SJSA1 (cell line): ENCODE data around the gene RAP2B. TPM values are rescaled to one million over a fixed set of nuclear protein-coding genes. Genes with fewer than 3 reads are reported as not detected.
"Not testable (repeated sequence)": the region's sequence is repeated elsewhere in the genome, so short reads cannot be mapped to it uniquely, and the experiment has no call there.

ENCODE experiments used
- DNase-seq, 2 experiments: peaks; one replicate each; pipeline ENCODE4 v3.0.0-alpha.2; 2015 to 2020; ENCODE audit warnings: low spot score in 2 of 2, low read depth in 1 of 2
- H3K27ac ChIP-seq: fragments of 250-450 bp; sonication (Bioruptor Pico); 2 replicates; pipeline ENCODE4 v1.5.1; 2020; ENCODE audit warnings: mild to moderate bottlenecking, moderate library complexity
- H3K27me3 ChIP-seq: fragments of 250-450 bp; sonication (Bioruptor Pico); replicated peaks from 2 replicates; pipeline ENCODE4 v1.5.1; 2020; ENCODE audit warnings: mild to moderate bottlenecking, moderate library complexity
- H3K36me3 ChIP-seq: fragments of 250-450 bp; sonication (Bioruptor Pico); 2 replicates; pipeline ENCODE4 v1.5.1; 2020; ENCODE audit warnings: mild to moderate bottlenecking
- H3K4me1 ChIP-seq: fragments of 250-450 bp; sonication (Bioruptor Pico); replicated peaks from 2 replicates; pipeline ENCODE4 v1.6.1; 2021; ENCODE audit warnings: mild to moderate bottlenecking
- H3K4me3 ChIP-seq: fragments of 250-450 bp; sonication (Bioruptor Pico); 2 replicates; pipeline ENCODE4 v1.5.1; 2020; ENCODE audit warnings: mild to moderate bottlenecking
- H3K9me3 ChIP-seq: fragments of 250-450 bp; sonication (Bioruptor Pico); replicated peaks from 2 replicates; pipeline ENCODE4 v1.5.1; 2020; ENCODE audit warnings: mild to moderate bottlenecking
- total RNA-seq: library from RNA; depleted of rRNA; stranded (reverse); fragments of >200 nt; shearing (Covaris generic); gene quantifications from 2 replicates; pipeline ENCODE4 v1.2.3, GENCODE V29; 2014

The RAP2B gene
- total RNA-seq, 1 experiment from 2014 or later, result 21.7 TPM

DNA sequence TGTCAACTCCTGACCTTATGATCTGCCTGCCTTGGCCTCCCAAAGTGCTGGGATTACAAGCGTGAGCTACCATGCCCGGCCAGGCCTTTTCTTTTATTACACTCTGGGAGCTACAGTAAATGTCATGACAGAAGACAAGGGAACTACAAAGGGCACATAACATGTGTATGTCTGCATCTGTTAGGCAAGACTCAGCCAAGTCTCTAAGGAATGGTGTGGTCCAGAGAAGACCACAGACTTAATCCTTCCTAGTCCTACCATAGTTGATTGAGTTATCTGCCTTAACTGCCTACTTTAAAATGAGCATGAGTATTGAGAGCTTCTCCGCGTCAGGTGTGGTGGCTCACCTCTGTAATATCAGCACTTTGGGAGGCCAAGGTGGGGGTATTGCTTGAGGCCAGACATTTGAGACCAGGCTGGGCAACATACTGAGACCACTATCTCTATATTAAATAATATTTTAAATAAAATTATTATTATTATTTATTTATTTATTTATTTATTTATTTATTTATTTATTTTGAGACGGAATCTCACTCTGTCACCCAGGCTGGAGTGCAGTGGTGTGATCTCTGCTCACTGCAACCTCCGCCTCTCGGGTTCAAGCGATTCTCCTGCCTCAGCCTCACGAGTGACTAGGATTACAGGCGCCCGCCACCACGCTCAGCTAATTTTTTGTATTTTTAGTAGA lies 31.9 kb downstream of the RAP2B start:
- not testable (repeated sequence) for H3K27me3 ChIP-seq, H3K4me1 ChIP-seq, H3K9me3 ChIP-seq, DNase-seq, H3K36me3 ChIP-seq, H3K4me3 ChIP-seq, H3K27ac ChIP-seq

DNA sequence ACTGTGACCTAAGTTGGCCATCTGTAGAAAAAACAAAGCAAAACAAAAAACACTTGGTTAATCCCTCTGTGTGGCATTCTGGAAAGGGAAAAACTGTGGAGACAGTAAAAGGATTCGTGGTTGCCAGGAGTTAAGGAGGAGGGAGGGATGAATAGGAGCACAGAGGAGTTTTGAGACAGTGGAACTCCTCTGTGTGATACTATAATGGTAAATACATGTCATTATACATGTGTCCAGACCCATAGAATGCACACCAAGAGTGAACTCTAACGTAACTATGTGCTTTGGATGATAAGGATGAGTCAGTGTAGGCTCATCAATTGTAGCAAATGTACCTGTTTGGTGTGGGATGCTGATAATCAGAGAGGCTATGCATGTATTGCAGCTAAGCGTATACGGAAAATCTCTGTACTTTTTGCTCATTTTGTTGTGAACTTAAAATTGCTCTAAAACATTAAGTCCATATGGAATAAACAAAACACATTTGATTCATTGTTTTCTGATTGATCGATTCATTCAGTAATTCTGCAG lies 33.4 kb downstream of the RAP2B start:
- no peaks in the 10 kb centered on the region for H3K9me3 ChIP-seq
- H3K27ac ChIP-seq, result no peak overlapping the region
- H3K4me3 ChIP-seq, result no peak overlapping the region
- no peaks in the 10 kb centered on the region for H3K27me3 ChIP-seq
- no peaks in the 10 kb centered on the region for H3K4me1 ChIP-seq
- DNase-seq, result no peak
- H3K36me3 ChIP-seq, result no peaks in the 10 kb centered on the region

DNA sequence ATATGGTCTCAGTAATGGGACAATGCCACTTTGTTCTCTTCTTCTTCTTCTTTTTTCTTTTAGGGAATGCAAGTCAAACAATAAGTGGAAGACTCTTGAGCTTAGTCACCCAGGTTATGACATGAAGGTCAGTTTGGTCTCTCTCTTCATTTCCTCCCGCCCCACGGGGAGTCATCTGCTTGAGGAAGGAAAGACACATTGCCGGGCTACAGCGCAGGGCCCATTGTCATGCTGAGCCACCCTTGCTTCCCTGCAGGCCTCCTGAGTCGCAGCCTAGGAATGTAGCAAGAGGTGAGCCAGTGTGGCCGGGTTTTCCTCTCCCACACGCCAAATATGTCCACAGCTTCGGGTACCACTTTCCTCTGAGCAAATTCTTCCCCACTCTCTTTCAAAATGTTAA lies 47.6 kb downstream of the RAP2B start:
- no peak overlapping the region for H3K4me3 ChIP-seq
- H3K27me3 ChIP-seq, result no peaks in the 10 kb centered on the region
- H3K9me3 ChIP-seq, result no peaks in the 10 kb centered on the region
- H3K27ac ChIP-seq, result peak overlapping the region; percentile 30; the same call in 1 of the 2 replicates
- no peaks in the 10 kb centered on the region for H3K36me3 ChIP-seq
- peak; percentile 54 to 77 for DNase-seq
- peaks cover 11% of the 10 kb centered on the region for H3K4me1 ChIP-seq

DNA sequence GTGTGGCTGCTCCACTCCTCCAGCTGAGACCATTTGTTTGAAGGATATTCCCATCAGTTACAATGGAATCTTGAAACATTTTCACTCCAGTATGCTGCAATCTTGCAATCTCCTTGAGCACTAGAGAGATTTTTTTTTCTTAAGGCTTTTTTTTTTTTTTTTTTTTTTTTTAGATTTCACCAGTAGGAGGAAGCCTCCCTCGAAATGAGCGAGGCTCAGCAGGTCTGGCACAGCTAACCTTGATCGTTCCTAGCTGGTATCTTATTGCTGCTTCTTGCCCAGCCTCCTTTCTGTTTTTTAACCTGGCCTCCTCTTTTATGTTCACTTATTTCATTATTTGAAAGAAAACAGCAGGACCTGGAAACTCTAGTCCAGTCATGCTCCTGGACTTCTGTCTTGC lies 48.1 kb downstream of the RAP2B start:
- H3K27ac ChIP-seq, result 0 out of 2 replicates have a peak overlapping the region, but pooled peaks have one; percentile 30
- no peaks in the 10 kb centered on the region for H3K9me3 ChIP-seq
- no peak overlapping the region for H3K4me3 ChIP-seq
- H3K4me1 ChIP-seq, result peaks cover 11% of the 10 kb centered on the region
- H3K36me3 ChIP-seq, result no peaks in the 10 kb centered on the region
- no peak for DNase-seq
- no peaks in the 10 kb centered on the region for H3K27me3 ChIP-seq

DNA sequence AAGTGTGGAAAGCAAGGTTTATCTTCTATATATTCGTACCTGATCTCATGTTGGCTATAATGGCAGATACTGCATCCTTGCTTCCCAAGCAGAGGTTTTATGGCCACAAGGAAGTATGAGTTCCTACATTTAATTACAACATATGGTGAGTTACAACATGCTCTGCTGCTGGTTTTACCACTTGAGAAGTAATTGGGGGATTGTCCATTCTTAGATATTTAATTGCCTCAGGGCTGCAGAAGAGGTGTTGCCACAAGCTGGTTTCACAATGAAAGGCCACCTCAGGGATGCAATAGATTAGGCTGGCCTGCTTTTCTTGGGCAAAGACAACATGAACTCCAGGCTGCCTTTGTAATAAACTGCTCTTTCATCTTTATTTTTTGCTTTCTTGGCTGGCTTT lies 48.6 kb downstream of the RAP2B start:
- Histone ChIP-seq H3K27me3 (no peaks in the 10 kb centered on the region), H3K4me1 (peaks cover 11% of the 10 kb centered on the region), H3K4me3 (no peak overlapping the region), H3K36me3 (no peaks in the 10 kb centered on the region), H3K9me3 (no peaks in the 10 kb centered on the region), H3K27ac (no peak overlapping the region)
- no peak for DNase-seq

DNA sequence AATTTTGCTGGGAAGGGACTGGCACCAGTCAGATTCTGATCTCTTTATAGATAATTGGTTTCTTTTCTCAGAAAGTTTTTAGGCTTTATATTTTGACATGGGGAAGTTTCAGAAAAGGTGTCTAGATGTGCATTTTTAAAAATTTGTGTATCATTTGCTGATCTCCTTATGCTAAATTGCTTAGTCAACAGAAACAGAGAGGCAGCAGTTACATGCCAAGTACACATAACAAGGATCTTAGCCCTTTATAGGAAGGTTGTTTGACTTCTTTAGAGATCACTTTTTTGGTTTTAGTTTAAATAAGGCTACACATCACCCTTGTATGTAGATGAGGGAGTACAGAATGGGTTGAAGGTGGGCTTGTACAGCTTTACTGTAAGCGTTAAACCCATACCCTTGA lies 53.5 kb downstream of the RAP2B start:
- H3K4me3 ChIP-seq, result no peak overlapping the region
- no peaks in the 10 kb centered on the region for H3K27me3 ChIP-seq
- H3K9me3 ChIP-seq, result no peaks in the 10 kb centered on the region
- H3K36me3 ChIP-seq, result no peaks in the 10 kb centered on the region
- no peak for DNase-seq
- no peak overlapping the region for H3K27ac ChIP-seq
- H3K4me1 ChIP-seq, result peaks cover 2% of the 10 kb centered on the region; the same call in 1 of the 2 replicates

DNA sequence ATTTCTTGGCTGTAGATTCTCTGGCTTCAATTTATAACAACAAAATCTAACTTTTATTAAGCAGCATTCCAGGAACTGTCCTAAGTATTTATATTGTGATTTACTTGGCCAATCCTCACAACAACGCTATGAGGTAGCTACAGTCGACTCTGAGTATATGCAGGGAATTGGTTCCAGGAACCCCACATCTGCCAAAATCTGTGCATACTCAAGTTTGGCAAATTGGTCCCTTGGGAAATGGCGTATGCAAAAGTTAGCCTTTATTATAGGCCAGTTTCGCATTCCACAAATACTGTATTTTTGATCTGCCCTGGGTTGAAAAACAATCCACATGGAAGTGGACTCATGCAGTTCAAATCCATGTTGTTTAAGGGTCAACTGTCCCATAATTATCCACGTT lies 53.9 kb downstream of the RAP2B start:
- no peaks in the 10 kb centered on the region for H3K36me3 ChIP-seq
- H3K9me3 ChIP-seq, result no peaks in the 10 kb centered on the region
- no peak overlapping the region for H3K27ac ChIP-seq
- no peak for DNase-seq
- H3K4me3 ChIP-seq, result no peak overlapping the region
- H3K27me3 ChIP-seq, result no peaks in the 10 kb centered on the region
- H3K4me1 ChIP-seq, result peaks cover 3% of the 10 kb centered on the region; the same call in 1 of the 2 replicates

DNA sequence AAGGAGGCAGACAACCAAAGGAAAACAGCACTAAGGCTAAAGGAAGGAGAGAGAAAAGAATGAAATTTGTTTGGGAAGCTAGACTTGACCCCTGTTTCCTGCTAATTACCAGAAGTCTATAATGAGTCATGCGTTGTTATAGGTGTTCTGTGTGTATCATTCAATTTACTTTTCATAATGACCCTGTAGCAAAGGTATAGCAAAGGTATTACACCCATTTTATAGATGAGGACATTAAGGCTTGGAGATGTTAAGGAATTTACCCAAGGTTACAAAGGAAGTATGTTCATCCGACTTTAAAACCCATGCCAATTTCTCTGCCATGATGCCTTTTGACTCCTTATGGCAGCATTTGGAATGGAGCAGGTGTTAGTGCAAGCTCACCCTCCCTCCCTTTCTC lies 54.9 kb downstream of the RAP2B start:
- peaks cover 11% of the 10 kb centered on the region for H3K4me1 ChIP-seq
- no peak for DNase-seq
- H3K36me3 ChIP-seq, result no peaks in the 10 kb centered on the region
- H3K27me3 ChIP-seq, result no peaks in the 10 kb centered on the region
- no peak overlapping the region for H3K27ac ChIP-seq
- H3K4me3 ChIP-seq, result no peak overlapping the region
- no peaks in the 10 kb centered on the region for H3K9me3 ChIP-seq

DNA sequence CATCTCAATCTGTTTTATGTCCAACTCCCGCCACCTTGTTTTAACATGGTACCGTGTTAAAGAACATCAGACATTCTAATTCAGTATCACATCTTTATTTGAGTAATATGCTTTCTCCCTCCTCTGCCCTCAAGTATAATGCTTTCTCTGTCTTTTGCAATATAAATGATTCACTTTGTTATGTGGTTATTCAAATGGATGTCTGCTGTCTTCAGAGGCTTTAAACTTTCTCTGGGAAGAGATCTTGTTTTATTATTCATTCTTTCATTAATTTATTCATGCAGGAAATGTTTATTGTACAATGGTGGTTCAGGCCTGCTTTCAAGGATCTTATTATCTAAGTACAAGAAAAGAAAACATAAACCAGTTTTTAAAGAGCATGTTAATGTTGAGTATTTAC lies 57.1 kb downstream of the RAP2B start:
- Histone ChIP-seq H3K4me1 (peaks cover 20% of the 10 kb centered on the region), H3K27ac (no peak overlapping the region), H3K27me3 (no peaks in the 10 kb centered on the region), H3K36me3 (no peaks in the 10 kb centered on the region), H3K9me3 (no peaks in the 10 kb centered on the region), H3K4me3 (no peak overlapping the region)
- no peak for DNase-seq
